ENCODE measurements around the gene FAM168B.

GRCh38 chr2:131120815-131121317 is 27.6 kb upstream of the FAM168B start:
- TF ChIP-seq YY1 (IDR thresholded peaks at IDR 0.05; ENCODE audit: insufficient read depth, insufficient read length) (no peak), ZNF274 (IDR thresholded peaks at IDR 0.05; ENCODE audit: low read depth, low read length) (no peak), SUZ12 (IDR thresholded peaks at IDR 0.05; ENCODE audit: extremely low read depth, insufficient read depth, insufficient read length) (no peak)
